B cell (primary cell): ENCODE results near the gene KRT82. TPM values are rescaled to one million over a fixed set of nuclear protein-coding genes. Genes with fewer than 3 reads are reported as not detected.

Experiments
- ATAC-seq: fragments of 200-7000 bp; cut with Tn5 transposase; one replicate; pipeline ENCODE4 v1.10.0; 2021; ENCODE audit warnings: low read depth, mild to moderate bottlenecking, moderate number of reproducible peaks, moderate library complexity
- CTCF ChIA-PET: fragments of 350-600 bp; sonication (Branson Sonifier 250); formaldehyde crosslinking; loops from one replicate; lab custom pipeline; 2021; ENCODE audit warnings: antibody characterized with exemption, inconsistent platforms; lab: Charles Lee
- POLR2A ChIA-PET: fragments of 350-600 bp; sonication (Branson Sonifier 250); formaldehyde crosslinking; loops from one replicate; lab custom pipeline; 2021; ENCODE audit warnings: antibody characterized with exemption; lab: Charles Lee
- DNase-seq: peaks from one replicate; pipeline ENCODE4 v3.0.0; 2013
- H2AFZ ChIP-seq: 2 replicates; pipeline ENCODE4 v1.6.1; 2012; ENCODE audit warnings: mild to moderate bottlenecking, low read depth, low read length; ENCODE audit not compliant: insufficient read depth, poor library complexity, severe bottlenecking
- H3K27ac ChIP-seq, 2 donors: 1 replicate in 1 of 2; 2 replicates in 1 of 2; pipeline ENCODE4 v1.5.1; 2012 to 2013; ENCODE audit warnings: low read length in 2 of 2, mild to moderate bottlenecking in 2 of 2, moderate library complexity in 1 of 2
- H3K27me3 ChIP-seq, 4 experiments: fragments of 200-600 bp in 1 of 4; sonication (generic) in 1 of 4; replicated peaks in 1 of 4; 1 replicate in 2 of 4; 2 replicates in 2 of 4; pipeline versions ENCODE4 v1.6.1 to v1.7.0; 2013 to 2016; ENCODE audit warnings: low read length in 3 of 4, mild to moderate bottlenecking in 2 of 4, mixed read lengths in 1 of 4, moderate library complexity in 1 of 4; ENCODE audit not compliant: insufficient read depth in 4 of 4, control insufficient read depth in 3 of 4; ENCODE audit errors: control extremely low read depth in 1 of 4
- H3K36me3 ChIP-seq, 2 experiments: replicated peaks in 1 of 2; 1 replicate in 1 of 2; 2 replicates in 1 of 2; pipeline versions ENCODE4 v1.6.1 to v1.7.1; 2013; ENCODE audit warnings: low read length in 1 of 2; ENCODE audit not compliant: insufficient read depth in 2 of 2, control insufficient read depth in 1 of 2; ENCODE audit errors: control extremely low read depth in 1 of 2, extremely low read depth in 1 of 2
- H3K4me1 ChIP-seq, 2 donors: fragments of 200-600 bp in 1 of 2; sonication (generic) in 1 of 2; 1 replicate in 1 of 2; 2 replicates in 1 of 2; pipeline versions ENCODE4 v1.5.1 to v1.6.1; 2013 to 2017; ENCODE audit warnings: low read length in 2 of 2; ENCODE audit not compliant: control insufficient read depth in 2 of 2, insufficient read depth in 2 of 2
- H3K4me2 ChIP-seq: replicated peaks from 2 replicates; pipeline ENCODE3; 2012; ENCODE audit warnings: mild to moderate bottlenecking, low read depth, low read length; ENCODE audit not compliant: poor library complexity, severe bottlenecking
- H3K4me3 ChIP-seq, 5 experiments: fragments of 200-600 bp in 1 of 5; sonication (generic) in 1 of 5; 1 replicate in 3 of 5; 2 replicates in 2 of 5; pipeline versions ENCODE4 v1.5.1 to v1.7.0; 2011 to 2016; ENCODE audit warnings: low read length in 4 of 5, mild to moderate bottlenecking in 4 of 5, low read depth in 2 of 5, control low read depth in 1 of 5, moderate library complexity in 1 of 5; ENCODE audit not compliant: insufficient read depth in 1 of 5; ENCODE audit errors: control extremely low read depth in 1 of 5, extremely low read depth in 1 of 5
- H3K79me2 ChIP-seq: fragments of 200-600 bp; sonication (generic); one replicate; pipeline ENCODE4 v1.6.0; 2016; ENCODE audit warnings: low read length; ENCODE audit not compliant: control insufficient read depth, insufficient read depth
- H3K9ac ChIP-seq: fragments of 200-600 bp; sonication (generic); 2 replicates; pipeline ENCODE4 v1.6.1; 2017; ENCODE audit warnings: mild to moderate bottlenecking, low read length, moderate library complexity
- H3K9me3 ChIP-seq, 3 donors: one replicate each; pipeline versions ENCODE4 v1.6.1 to v1.7.1; 2013; ENCODE audit warnings: low read length in 2 of 3; ENCODE audit not compliant: control insufficient read depth in 2 of 3, insufficient read depth in 1 of 3; ENCODE audit errors: control extremely low read depth in 1 of 3
- H4K20me1 ChIP-seq: 2 replicates; pipeline ENCODE4 v1.6.0; 2012; ENCODE audit warnings: mild to moderate bottlenecking, low read length; ENCODE audit not compliant: insufficient read depth, control insufficient read depth, poor library complexity, severe bottlenecking
- H3K27ac Mint-ChIP-seq: one replicate; pipeline ENCODE4 v1.8.0; 2021; ENCODE audit warnings: mixed read lengths
- H3K27me3 Mint-ChIP-seq: one replicate; pipeline ENCODE4 v1.8.0; 2021; ENCODE audit warnings: mixed read lengths
- H3K4me1 Mint-ChIP-seq: one replicate; pipeline ENCODE4 v1.8.0; 2021; ENCODE audit warnings: mixed read lengths
- H3K4me3 Mint-ChIP-seq: one replicate; pipeline ENCODE4 v1.8.0; 2021; ENCODE audit warnings: mixed read lengths
- H3K9me3 Mint-ChIP-seq: one replicate; pipeline ENCODE4 v1.8.0; 2022; ENCODE audit warnings: mixed read lengths; ENCODE audit not compliant: insufficient read depth
- EZH2 ChIP-seq: IDR thresholded peaks from 2 replicates; pipeline ENCODE4 v1.6.1; 2012; ENCODE audit warnings: borderline replicate concordance, low read depth, mild to moderate bottlenecking, moderate library complexity, low read length; ENCODE audit not compliant: insufficient read depth, poor library complexity, severe bottlenecking
- WGBS: methylation state at CpG from one replicate; pipeline ENCODE4 v1.1.5; 2013; ENCODE audit warnings: missing lambda C conversion rate; ENCODE audit not compliant: insufficient coverage; 5-methylcytosine and 5-hydroxymethylcytosine counted together
- intact Hi-C: fragments of 100-400 bp; cut with micrococcal nuclease; formaldehyde crosslinking; loops from one replicate; pipeline ENCODE4 v1.10.0; 2022
- polyA plus RNA-seq: library from polyadenylated mRNA; depleted of rRNA; stranded (reverse); fragments of >200 nt; gene quantifications from 2 replicates; pipeline ENCODE4 v1.2.3, GENCODE V29; 2012
- total RNA-seq, 2 donors: library from RNA; stranded (reverse); fragments of 120-200 nt in 1 of 2; gene quantifications; 1 replicate in 1 of 2; 2 replicates in 1 of 2; pipeline versions ENCODE4 v1.2.3 to v1.2.4, GENCODE V29; 2013 to 2022
- TF ChIP-seq, protein P1 (sequence below): fragments of 200-600 bp; IDR thresholded peaks from one replicate; pipeline ENCODE4 v1.8.0; 2022; ENCODE audit warnings: antibody characterized with exemption, mild to moderate bottlenecking

KRT82 gene
- total and polyA plus RNA-seq, 2 donors (not counting 1 experiment from before 2014, with no cell fraction given), result not detected

GRCh38 chr12:52385226-52385702 is 20.9 kb downstream of the KRT82 start, which contains the start of gene KRT84:
Gene KRT84 (minus strand): TSS chr12:52385652. CDS start chr12:52385585, 67 bp downstream.
- Histone ChIP-seq H3K4me2 (no peak within 1 kb of the TSS), H3K9ac (no peak within 1 kb of the TSS), H3K36me3 (no peaks in the 10 kb centered on the region), H4K20me1 (no peaks in the 10 kb centered on the region), H3K4me1 (peaks cover 0 to 4% of the 10 kb centered on the region in 2 donors), H3K4me3 (no peak within 1 kb of the TSS), H3K27me3 (peaks cover 0 to 12% (median 0%) of the 10 kb centered on the region in 4 experiments), H3K9me3 (no peaks in the 10 kb centered on the region), H2AFZ (no peak within 1 kb of the TSS), H3K27ac (no peak within 1 kb of the TSS), H3K79me2 (no peaks in the 10 kb centered on the region)
- Mint-ChIP-seq H3K9me3 (no peaks in the 10 kb centered on the region), H3K4me3 (no peak within 1 kb of the TSS), H3K27me3 (peaks cover 15% of the 10 kb centered on the region), H3K4me1 (peaks cover 5% of the 10 kb centered on the region), H3K27ac (no peak within 1 kb of the TSS)
- intact Hi-C loops, result no loop called here
- DNase-seq, result no peak
- ChIA-PET POLR2A (no interaction called here), CTCF (no interaction called here)
- ATAC-seq, result no peak
- TF ChIP-seq, protein P1, sequence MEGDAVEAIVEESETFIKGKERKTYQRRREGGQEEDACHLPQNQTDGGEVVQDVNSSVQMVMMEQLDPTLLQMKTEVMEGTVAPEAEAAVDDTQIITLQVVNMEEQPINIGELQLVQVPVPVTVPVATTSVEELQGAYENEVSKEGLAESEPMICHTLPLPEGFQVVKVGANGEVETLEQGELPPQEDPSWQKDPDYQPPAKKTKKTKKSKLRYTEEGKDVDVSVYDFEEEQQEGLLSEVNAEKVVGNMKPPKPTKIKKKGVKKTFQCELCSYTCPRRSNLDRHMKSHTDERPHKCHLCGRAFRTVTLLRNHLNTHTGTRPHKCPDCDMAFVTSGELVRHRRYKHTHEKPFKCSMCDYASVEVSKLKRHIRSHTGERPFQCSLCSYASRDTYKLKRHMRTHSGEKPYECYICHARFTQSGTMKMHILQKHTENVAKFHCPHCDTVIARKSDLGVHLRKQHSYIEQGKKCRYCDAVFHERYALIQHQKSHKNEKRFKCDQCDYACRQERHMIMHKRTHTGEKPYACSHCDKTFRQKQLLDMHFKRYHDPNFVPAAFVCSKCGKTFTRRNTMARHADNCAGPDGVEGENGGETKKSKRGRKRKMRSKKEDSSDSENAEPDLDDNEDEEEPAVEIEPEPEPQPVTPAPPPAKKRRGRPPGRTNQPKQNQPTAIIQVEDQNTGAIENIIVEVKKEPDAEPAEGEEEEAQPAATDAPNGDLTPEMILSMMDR, result no peak
- TF ChIP-seq EZH2, result no peak
- WGBS, result 96% methylated on average over 11 of the region's 11 CpGs

- Histone ChIP-seq H3K79me2 (no peaks in the 10 kb centered on the region), H4K20me1 (no peaks in the 10 kb centered on the region), H2AFZ (no peak overlapping the region), H3K36me3 (no peaks in the 10 kb centered on the region), H3K27ac (no peak overlapping the region), H3K4me1 (peaks cover 0 to 4% of the 10 kb centered on the region in 2 donors), H3K27me3 (peaks cover 0 to 11% (median 0%) of the 10 kb centered on the region in 4 experiments), H3K9me3 (no peaks in the 10 kb centered on the region), H3K4me2 (no peak overlapping the region), H3K4me3 (no peak overlapping the region), H3K9ac (no peak overlapping the region)
- ATAC-seq (no peak), DNase-seq (no peak)
- ChIA-PET POLR2A (no interaction called here), CTCF (interaction anchor here (1.4 kb wide), 1 partner anchor 11 kb away, joined by 7 read pairs; no protein-coding TSS in a partner anchor)
- Mint-ChIP-seq H3K27me3 (peaks cover 20% of the 10 kb centered on the region), H3K4me3 (no peak overlapping the region), H3K27ac (no peak overlapping the region), H3K4me1 (peaks cover 5% of the 10 kb centered on the region), H3K9me3 (no peaks in the 10 kb centered on the region)
- intact Hi-C loops, result no loop called here
- 84% methylated on average over 3 of the region's 3 CpGs for WGBS
- TF ChIP-seq EZH2, result no peak
- TF ChIP-seq, protein P1, result no peak
These were observed 22.8 kb downstream of the KRT82 start for GRCh38 chr12:52383331-52383730.
